A549 (cell line): Measurements from ENCODE around the gene NDUFA8.

Source experiments
- CHD2 ChIP-seq: fragments of 150-350 bp; IDR thresholded peaks from 2 replicates; pipeline ENCODE4 v1.6.1; 2014; ENCODE audit warnings: low read length; ENCODE audit not compliant: partially characterized antibody
- CHD4 ChIP-seq: fragments of 200-600 bp; sonication (generic); IDR thresholded peaks from 2 replicates; pipeline ENCODE4 v1.6.1; 2016; ENCODE audit warnings: antibody characterized with exemption, mild to moderate bottlenecking, borderline replicate concordance
- EP300 ChIP-seq, 2 experiments: fragments of >200 bp; sonication (Bioruptor Twin); formaldehyde crosslinking; IDR thresholded peaks; 2 replicates in 1 of 2; 3 replicates in 1 of 2; pipeline ENCODE4 v1.6.1; 2016 to 2017
- ESRRA ChIP-seq: fragments of 150-350 bp; IDR thresholded peaks from 2 replicates; pipeline ENCODE4 v1.6.1; 2014; ENCODE audit warnings: mild to moderate bottlenecking, low read length, borderline replicate concordance
- MAX ChIP-seq: IDR thresholded peaks from 2 replicates; pipeline ENCODE4 v1.6.1; 2012
- POLR2A ChIP-seq: IDR thresholded peaks from 2 replicates; pipeline ENCODE4 v1.6.1; 2012; ENCODE audit warnings: mild to moderate bottlenecking, low read length
- RAD21 ChIP-seq, 2 experiments: fragments of >200 bp in 1 of 2; sonication (Bioruptor Twin) in 1 of 2; formaldehyde crosslinking in 1 of 2; IDR thresholded peaks in 1 of 2; conservative IDR thresholded peaks in 1 of 2; 2 replicates in 1 of 2; 3 replicates in 1 of 2; pipeline ENCODE4 v1.6.1; 2012 to 2018; ENCODE audit warnings: inconsistent platforms in 1 of 2
- RCOR1 ChIP-seq: fragments of 150-350 bp; IDR thresholded peaks from 2 replicates; pipeline ENCODE4 v1.6.1; 2014; ENCODE audit warnings: antibody characterized with exemption, low read length, low read depth
- SMC3 ChIP-seq: fragments of >200 bp; sonication (Bioruptor Twin); formaldehyde crosslinking; IDR thresholded peaks from 3 replicates; pipeline ENCODE4 v1.6.1; 2018; ENCODE audit warnings: inconsistent platforms
- TF ChIP-seq, protein P1 (sequence below): fragments of >200 bp; sonication (Bioruptor Twin); formaldehyde crosslinking; IDR thresholded peaks from 3 replicates; pipeline ENCODE4 v1.5.1; 2016
- TF ChIP-seq, protein P2 (sequence below): fragments of 150-350 bp; IDR thresholded peaks from 2 replicates; pipeline ENCODE4 v1.6.1; 2014; ENCODE audit warnings: low read depth, mild to moderate bottlenecking, low read length

DNA sequence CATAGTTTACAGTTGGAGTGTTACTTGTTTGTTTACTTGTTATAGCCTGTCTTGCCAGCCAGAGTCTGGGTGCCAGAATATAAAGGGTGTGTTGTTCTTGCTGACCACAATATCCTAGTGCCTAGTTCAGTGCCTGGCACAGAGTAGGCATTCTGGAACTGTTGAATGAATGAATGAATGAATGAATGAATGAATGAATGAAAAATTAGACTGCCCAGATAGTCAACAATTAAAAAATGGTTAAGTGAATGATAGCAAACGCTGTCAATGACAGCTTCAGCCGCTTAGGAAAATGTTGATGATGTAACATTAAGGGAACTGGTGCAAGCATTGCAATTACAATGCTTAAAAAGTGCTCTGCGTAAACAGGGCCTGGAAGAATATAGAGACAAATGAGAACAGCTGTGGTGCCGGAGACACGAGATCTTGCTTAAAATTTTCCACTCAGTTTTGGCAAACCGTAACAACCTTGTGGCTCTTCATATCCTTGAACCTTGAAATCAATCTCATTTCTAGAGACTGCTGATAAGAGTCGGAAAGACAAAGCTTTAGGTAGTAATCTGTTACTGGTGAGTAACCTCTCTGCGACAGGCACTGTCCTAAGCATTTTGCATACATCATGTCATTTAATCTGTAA is 61.8 kb downstream of the NDUFA8 start:
- TF ChIP-seq, protein P1, sequence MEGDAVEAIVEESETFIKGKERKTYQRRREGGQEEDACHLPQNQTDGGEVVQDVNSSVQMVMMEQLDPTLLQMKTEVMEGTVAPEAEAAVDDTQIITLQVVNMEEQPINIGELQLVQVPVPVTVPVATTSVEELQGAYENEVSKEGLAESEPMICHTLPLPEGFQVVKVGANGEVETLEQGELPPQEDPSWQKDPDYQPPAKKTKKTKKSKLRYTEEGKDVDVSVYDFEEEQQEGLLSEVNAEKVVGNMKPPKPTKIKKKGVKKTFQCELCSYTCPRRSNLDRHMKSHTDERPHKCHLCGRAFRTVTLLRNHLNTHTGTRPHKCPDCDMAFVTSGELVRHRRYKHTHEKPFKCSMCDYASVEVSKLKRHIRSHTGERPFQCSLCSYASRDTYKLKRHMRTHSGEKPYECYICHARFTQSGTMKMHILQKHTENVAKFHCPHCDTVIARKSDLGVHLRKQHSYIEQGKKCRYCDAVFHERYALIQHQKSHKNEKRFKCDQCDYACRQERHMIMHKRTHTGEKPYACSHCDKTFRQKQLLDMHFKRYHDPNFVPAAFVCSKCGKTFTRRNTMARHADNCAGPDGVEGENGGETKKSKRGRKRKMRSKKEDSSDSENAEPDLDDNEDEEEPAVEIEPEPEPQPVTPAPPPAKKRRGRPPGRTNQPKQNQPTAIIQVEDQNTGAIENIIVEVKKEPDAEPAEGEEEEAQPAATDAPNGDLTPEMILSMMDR, result no peak
- TF ChIP-seq POLR2A, result no peak
- no peak for TF ChIP-seq MAX
- no peak for TF ChIP-seq CHD2
- no peak for TF ChIP-seq CHD4
- TF ChIP-seq RAD21 (conservative IDR thresholded peaks at IDR 0.05 in 1 of 2, IDR thresholded peaks at IDR 0.05 in 1 of 2), result no peak
- TF ChIP-seq, protein P2, sequence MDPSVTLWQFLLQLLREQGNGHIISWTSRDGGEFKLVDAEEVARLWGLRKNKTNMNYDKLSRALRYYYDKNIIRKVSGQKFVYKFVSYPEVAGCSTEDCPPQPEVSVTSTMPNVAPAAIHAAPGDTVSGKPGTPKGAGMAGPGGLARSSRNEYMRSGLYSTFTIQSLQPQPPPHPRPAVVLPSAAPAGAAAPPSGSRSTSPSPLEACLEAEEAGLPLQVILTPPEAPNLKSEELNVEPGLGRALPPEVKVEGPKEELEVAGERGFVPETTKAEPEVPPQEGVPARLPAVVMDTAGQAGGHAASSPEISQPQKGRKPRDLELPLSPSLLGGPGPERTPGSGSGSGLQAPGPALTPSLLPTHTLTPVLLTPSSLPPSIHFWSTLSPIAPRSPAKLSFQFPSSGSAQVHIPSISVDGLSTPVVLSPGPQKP, result no peak
- TF ChIP-seq RCOR1, result no peak
- TF ChIP-seq ESRRA, result no peak
- TF ChIP-seq SMC3, result no peak
- TF ChIP-seq EP300 (IDR thresholded peaks at IDR 0.05), result no peak
